Peyer's patch (tissue), 4 donors: ENCODE results near the gene IGF1R. TPM values are rescaled to one million over a fixed set of nuclear protein-coding genes. Genes with fewer than 3 reads are reported as not detected.
A peak's percentile ranks its signal among the peaks of the same experiment; 100 is the strongest.

Experiments
- DNase-seq, 3 donors: peaks; one replicate each; pipeline ENCODE4 v3.0.0-alpha.2; 2017 to 2019
- H3K27ac ChIP-seq, 4 donors: fragments of 200-600 bp; sonication (generic); one replicate each; pipeline ENCODE4 v1.5.1; 2016 to 2019
- H3K27me3 ChIP-seq, 2 donors: fragments of 200-600 bp; sonication (generic); one replicate each; pipeline ENCODE4 v1.5.1; 2019
- H3K36me3 ChIP-seq, 3 donors: fragments of 200-600 bp; sonication (generic); one replicate each; pipeline ENCODE4 v1.5.1; 2016 to 2019
- H3K4me1 ChIP-seq, 4 donors: fragments of 200-600 bp; sonication (generic); one replicate each; pipeline ENCODE4 v1.5.1; 2016 to 2019
- H3K4me3 ChIP-seq, 4 donors: fragments of 200-600 bp; sonication (generic); 1 replicate in 3 of 4; 2 replicates in 1 of 4; pipeline ENCODE4 v1.5.1; 2016 to 2019; ENCODE audit warnings: mild to moderate bottlenecking in 1 of 4
- H3K9me3 ChIP-seq, 4 donors: fragments of 200-600 bp; sonication (generic); one replicate each; pipeline ENCODE4 v1.5.1; 2016 to 2019; ENCODE audit warnings: mild to moderate bottlenecking in 1 of 4
- POLR2A ChIP-seq, 2 donors: fragments of 450-650 bp; IDR thresholded peaks; one replicate each; pipeline ENCODE4 v1.5.1; 2017; ENCODE audit warnings: antibody characterized with exemption in 2 of 2, mild to moderate bottlenecking in 2 of 2, moderate library complexity in 2 of 2
- total RNA-seq, 4 donors: library from RNA; depleted of rRNA; stranded (reverse); fragments of >200 nt; gene quantifications; one replicate each; pipeline ENCODE4 v1.1.0, GENCODE V29; 2016
- TF ChIP-seq, protein P1 (sequence below), 6 experiments: fragments of 450-650 bp in 4 of 6; fragments of 200-600 bp in 2 of 6; sonication (generic) in 1 of 6; IDR thresholded peaks; one replicate each; pipeline ENCODE4 v1.5.1; 2017 to 2019; ENCODE audit warnings: antibody characterized with exemption in 6 of 6, mild to moderate bottlenecking in 3 of 6, moderate library complexity in 1 of 6

The IGF1R gene
- total RNA-seq, 4 donors from 2014 or later, result 29.6 to 176 (median 88.1) TPM

DNA sequence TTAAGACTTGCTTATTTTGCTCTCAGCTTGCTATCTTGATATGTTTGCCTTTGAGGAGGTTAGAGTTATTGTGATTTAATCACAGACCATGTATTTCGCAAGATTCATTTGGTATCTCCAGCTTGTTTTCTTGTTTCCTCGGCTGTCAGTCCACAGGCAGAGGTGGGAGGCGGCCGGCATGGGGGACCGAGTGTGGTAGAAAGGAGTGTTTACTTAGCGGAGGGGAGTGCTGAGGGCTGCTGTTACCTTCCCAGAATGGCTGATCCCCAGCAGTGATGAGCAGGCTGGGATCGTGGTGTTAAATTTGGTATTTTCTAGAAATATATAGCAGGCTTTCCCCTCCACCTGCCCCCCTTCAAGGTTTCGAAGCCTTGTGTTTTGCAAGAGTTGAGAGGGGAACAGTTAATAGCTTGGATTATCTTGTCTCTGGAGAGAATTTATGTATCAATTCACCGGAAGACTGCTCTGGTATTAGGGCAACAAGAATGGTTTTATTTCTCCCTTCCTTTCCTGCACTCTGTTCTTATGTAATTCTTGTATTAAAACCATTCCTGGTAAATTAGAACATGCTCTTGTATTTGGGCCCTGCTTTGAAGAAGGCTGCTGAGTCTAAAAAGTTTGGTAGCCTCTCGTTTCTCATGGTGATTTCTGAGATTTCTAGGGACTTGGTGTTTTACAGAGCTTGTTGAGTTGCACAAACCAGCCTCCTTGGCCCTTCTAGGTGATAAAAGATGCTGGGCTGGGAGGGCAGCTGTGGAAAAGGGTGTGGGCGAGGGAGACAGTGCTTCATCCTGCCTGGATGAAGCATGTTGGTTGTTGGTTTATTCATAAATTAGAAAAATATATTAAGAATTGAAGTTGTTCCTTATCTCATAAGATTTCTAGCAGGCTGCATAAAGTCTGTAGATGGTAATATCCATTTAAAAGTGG, 151.4 kb downstream of the IGF1R start:
- H3K4me3 ChIP-seq, result no peak overlapping the region
- no peaks in the 10 kb centered on the region for H3K9me3 ChIP-seq
- no peaks in the 10 kb centered on the region for H3K27me3 ChIP-seq
- H3K36me3 ChIP-seq, result no peaks in the 10 kb centered on the region
- H3K27ac ChIP-seq, result peak overlapping the region; percentile 32 to 61 (median 50)
- no peak for TF ChIP-seq POLR2A (IDR thresholded peaks at IDR 0.05)
- TF ChIP-seq, protein P1, sequence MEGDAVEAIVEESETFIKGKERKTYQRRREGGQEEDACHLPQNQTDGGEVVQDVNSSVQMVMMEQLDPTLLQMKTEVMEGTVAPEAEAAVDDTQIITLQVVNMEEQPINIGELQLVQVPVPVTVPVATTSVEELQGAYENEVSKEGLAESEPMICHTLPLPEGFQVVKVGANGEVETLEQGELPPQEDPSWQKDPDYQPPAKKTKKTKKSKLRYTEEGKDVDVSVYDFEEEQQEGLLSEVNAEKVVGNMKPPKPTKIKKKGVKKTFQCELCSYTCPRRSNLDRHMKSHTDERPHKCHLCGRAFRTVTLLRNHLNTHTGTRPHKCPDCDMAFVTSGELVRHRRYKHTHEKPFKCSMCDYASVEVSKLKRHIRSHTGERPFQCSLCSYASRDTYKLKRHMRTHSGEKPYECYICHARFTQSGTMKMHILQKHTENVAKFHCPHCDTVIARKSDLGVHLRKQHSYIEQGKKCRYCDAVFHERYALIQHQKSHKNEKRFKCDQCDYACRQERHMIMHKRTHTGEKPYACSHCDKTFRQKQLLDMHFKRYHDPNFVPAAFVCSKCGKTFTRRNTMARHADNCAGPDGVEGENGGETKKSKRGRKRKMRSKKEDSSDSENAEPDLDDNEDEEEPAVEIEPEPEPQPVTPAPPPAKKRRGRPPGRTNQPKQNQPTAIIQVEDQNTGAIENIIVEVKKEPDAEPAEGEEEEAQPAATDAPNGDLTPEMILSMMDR (IDR thresholded peaks at IDR 0.05), result no peak
- no peak for DNase-seq
- H3K4me1 ChIP-seq, result peaks cover 0 to 30% (median 7%) of the 10 kb centered on the region in 4 donors

DNA sequence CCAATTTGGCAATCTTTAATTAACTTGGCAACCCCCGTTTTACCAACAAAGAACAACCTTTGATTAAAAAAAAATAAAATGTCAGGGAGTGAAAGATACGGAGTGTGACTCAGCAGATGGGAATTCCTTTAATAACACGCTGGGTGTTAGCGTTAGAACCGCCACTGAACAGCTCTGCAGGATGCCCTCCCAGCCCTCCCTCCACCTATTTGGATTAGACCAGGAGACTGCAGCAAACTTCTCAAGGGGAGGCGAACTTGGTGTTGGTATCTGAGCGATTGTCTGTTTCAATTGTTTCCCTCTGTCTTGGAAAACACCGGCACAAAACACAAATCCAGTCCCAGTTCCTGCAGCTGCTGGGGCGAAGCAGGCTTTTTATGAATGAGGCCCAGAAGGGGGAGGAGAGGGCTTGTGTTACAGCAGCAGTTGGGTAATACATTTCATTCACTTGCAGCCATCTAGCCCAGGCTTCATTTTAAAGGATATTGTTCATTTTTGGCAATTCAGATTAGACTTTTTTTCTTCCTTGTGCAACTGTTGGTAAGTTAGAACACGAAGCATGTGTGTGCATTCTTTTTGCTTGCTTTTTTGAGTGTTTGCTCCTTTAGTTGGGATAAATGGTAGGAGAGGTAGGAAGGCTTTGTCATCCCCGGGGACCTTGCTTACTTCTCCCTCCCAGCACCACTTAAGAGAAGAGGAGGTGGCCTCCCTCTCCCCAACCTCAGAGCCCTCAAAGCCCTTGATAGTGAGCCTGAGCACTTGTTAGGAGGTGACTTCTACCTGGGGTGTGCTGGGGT, 152.3 kb downstream of the IGF1R start:
- peak overlapping the region in 2 of 4 donors; percentile 32 to 61 for H3K27ac ChIP-seq
- no peaks in the 10 kb centered on the region for H3K36me3 ChIP-seq
- no peaks in the 10 kb centered on the region for H3K9me3 ChIP-seq
- no peaks in the 10 kb centered on the region for H3K27me3 ChIP-seq
- TF ChIP-seq, protein P1 (IDR thresholded peaks at IDR 0.05), result no peak
- TF ChIP-seq POLR2A (IDR thresholded peaks at IDR 0.05), result no peak
- H3K4me1 ChIP-seq, result peaks cover 0 to 30% (median 7%) of the 10 kb centered on the region in 4 donors
- peak in 1 of 3 donors; percentile 60 for DNase-seq
- no peak overlapping the region for H3K4me3 ChIP-seq

DNA sequence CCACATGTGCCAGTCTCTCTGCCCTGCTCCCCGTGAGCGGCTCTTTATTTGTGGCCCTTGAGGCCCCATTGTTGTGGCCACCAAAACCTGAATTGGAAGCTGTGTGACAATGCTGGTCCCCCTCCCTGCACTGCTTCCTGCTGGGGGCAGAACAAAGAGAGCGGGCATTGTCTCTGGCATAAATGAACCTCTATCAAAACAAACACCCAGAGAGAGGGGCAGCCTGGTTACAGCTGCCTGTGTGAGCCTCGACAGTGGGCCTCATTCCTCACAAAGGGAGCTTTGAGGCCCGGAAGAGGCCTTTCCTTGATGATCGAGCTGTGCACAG, 152.9 kb downstream of the IGF1R start:
- peaks cover 0 to 30% (median 7%) of the 10 kb centered on the region in 4 donors for H3K4me1 ChIP-seq
- DNase-seq, result no peak
- H3K9me3 ChIP-seq, result no peaks in the 10 kb centered on the region
- no peak overlapping the region for H3K4me3 ChIP-seq
- no peaks in the 10 kb centered on the region for H3K36me3 ChIP-seq
- no peaks in the 10 kb centered on the region for H3K27me3 ChIP-seq
- peak overlapping the region in 2 of 4 donors; percentile 29 to 36 for H3K27ac ChIP-seq
- TF ChIP-seq, protein P1 (IDR thresholded peaks at IDR 0.05), result no peak

DNA sequence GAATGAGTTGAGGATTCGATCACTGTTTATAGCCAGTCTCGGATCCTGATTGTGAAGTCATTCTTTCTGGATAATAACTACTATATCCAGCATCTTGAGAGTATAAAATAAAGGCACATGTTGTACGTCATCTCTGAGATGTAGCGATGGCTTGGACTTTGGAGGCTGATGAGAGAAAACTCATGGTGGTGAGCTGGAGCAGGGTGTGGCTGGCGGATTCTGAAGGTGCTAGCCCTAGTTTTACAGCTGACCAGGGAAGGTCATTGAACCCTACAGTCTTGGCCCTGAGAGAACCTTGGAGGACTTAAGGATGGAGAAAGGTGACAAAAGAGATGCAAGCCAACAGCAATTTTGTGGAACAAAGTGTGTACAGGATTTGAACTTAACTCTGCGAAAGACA, 153.8 kb downstream of the IGF1R start:
- H3K4me1 ChIP-seq, result peaks cover 0 to 30% (median 7%) of the 10 kb centered on the region in 4 donors
- TF ChIP-seq POLR2A (IDR thresholded peaks at IDR 0.05), result no peak
- TF ChIP-seq, protein P1 (IDR thresholded peaks at IDR 0.05), result no peak
- H3K36me3 ChIP-seq, result no peaks in the 10 kb centered on the region
- H3K9me3 ChIP-seq, result no peaks in the 10 kb centered on the region
- H3K27me3 ChIP-seq, result no peaks in the 10 kb centered on the region
- H3K27ac ChIP-seq, result peak overlapping the region in 1 of 4 donors; percentile 36
- H3K4me3 ChIP-seq, result no peak overlapping the region
- peak in 2 of 3 donors; percentile 63 to 81 for DNase-seq

DNA sequence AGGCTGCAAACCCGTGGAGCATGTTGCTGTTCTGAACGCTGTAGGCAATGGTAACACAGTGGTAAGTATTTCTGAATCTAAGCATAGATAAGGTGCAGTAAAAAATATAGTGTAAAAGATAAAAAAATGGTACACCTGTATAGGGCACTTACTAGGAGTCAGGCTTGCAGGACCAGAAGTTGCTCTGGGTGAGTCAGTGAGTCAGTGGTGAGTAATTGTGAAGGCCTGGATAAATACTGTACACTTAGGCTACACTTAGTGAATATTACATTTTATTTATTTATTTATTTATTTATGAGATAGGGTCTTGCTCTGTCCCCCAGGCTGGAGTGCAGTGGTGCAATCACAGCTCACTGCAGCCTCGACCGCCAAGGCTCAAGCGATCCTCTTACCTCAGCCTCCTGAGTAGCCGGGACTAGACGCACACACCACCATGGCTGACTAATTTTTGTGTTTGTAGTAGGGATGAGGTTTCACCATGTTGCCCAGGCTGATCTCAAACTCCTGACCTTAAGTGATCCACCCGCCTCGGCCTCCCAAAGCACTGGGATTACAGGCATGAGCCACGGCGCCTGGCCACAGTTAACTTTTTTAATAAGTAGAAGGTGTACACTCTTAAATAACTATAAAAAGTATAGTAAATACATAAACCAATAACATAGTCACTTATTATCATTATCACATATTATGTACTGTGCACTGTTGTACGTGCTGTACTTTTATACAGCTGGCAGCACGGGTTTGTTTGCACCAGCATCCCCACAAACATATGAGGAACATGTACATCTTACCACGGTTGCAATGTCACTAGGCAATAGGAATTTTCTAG, 155.1 kb downstream of the IGF1R start:
- TF ChIP-seq, protein P1 (IDR thresholded peaks at IDR 0.05), result no peak
- no peak for TF ChIP-seq POLR2A (IDR thresholded peaks at IDR 0.05)
- no peaks in the 10 kb centered on the region for H3K9me3 ChIP-seq
- no peaks in the 10 kb centered on the region for H3K36me3 ChIP-seq
- no peak overlapping the region for H3K4me3 ChIP-seq
- H3K27ac ChIP-seq, result no peak overlapping the region
- H3K4me1 ChIP-seq, result peaks cover 0 to 30% (median 7%) of the 10 kb centered on the region in 4 donors
- H3K27me3 ChIP-seq, result no peaks in the 10 kb centered on the region
- DNase-seq, result no peak
